ENCODE measurements around the gene NUDT3. TPM values are rescaled to one million over a fixed set of nuclear protein-coding genes. Genes with fewer than 3 reads are reported as not detected.

The NUDT3 gene
- total and polyA plus RNA-seq, 7 donors, result 10.6 to 70.5 (median 33.3) TPM

DNA sequence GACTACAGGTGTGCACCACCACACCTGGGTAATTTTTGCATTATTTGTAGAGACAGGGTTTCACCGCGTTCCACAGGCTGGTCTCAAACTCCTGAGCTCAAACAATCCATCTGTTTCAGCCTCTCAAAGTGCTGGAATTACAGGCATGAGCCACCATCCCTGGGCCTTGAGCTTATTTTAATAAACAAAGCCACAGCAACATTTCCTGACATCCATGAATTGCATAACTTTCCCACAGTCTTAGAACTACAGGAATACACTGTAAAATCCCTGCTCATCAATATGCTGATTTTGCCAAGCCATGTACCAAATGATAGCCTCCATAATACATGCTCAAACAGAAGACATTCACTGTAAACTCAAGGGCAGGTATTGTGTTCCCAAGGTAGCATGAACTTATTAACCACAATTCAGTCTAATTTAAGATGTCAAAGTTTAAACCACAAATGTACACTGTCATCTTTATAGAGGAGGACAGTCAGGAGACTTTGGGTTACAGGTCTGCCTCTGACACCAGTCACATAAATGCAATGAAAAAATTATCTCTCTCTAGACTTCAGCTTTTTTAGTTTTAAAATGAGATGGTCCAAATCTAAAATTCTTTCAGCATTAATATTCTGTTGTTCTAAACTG is 40.0 kb downstream of the NUDT3 start:
- ATAC-seq (no peak), DNase-seq (no peak)
- Histone ChIP-seq H3K4me3 (no peak overlapping the region), H3K4me1 (peaks cover 46% of the 10 kb centered on the region), H3K27me3 (ENCODE audit: insufficient read depth in 3 of 3, low read length in 2 of 3) (no peaks in the 10 kb centered on the region), H3K27ac (peak overlapping the region; percentile 46), H3K36me3 (ENCODE audit: insufficient read depth in 1 of 2, low read depth in 1 of 2) (no peaks in the 10 kb centered on the region), H3K9me3 (no peaks in the 10 kb centered on the region)
- 88 to 98% (median 93%) methylated on average over 2 of the region's 2 CpGs for WGBS, 3 donors
- intact Hi-C loops (cut with DNase I), result no loop called here
- TF ChIP-seq, protein P1, sequence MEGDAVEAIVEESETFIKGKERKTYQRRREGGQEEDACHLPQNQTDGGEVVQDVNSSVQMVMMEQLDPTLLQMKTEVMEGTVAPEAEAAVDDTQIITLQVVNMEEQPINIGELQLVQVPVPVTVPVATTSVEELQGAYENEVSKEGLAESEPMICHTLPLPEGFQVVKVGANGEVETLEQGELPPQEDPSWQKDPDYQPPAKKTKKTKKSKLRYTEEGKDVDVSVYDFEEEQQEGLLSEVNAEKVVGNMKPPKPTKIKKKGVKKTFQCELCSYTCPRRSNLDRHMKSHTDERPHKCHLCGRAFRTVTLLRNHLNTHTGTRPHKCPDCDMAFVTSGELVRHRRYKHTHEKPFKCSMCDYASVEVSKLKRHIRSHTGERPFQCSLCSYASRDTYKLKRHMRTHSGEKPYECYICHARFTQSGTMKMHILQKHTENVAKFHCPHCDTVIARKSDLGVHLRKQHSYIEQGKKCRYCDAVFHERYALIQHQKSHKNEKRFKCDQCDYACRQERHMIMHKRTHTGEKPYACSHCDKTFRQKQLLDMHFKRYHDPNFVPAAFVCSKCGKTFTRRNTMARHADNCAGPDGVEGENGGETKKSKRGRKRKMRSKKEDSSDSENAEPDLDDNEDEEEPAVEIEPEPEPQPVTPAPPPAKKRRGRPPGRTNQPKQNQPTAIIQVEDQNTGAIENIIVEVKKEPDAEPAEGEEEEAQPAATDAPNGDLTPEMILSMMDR (IDR thresholded peaks at IDR 0.05), result no peak

DNA sequence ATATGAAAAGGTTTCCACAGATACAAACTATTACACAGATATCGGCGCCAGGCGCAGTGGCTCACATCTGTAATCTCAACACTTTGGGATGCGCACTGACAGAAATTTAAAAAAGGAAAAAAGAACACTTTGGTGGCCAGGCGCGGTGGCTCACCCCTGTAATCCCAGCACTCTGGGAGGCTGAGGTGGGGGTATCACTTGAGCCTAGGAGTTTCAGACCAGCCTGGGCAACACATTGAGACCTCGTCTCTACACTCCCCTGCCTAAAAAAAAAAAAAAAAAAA is 41.6 kb downstream of the NUDT3 start:
- ATAC-seq, result no peak

DNA sequence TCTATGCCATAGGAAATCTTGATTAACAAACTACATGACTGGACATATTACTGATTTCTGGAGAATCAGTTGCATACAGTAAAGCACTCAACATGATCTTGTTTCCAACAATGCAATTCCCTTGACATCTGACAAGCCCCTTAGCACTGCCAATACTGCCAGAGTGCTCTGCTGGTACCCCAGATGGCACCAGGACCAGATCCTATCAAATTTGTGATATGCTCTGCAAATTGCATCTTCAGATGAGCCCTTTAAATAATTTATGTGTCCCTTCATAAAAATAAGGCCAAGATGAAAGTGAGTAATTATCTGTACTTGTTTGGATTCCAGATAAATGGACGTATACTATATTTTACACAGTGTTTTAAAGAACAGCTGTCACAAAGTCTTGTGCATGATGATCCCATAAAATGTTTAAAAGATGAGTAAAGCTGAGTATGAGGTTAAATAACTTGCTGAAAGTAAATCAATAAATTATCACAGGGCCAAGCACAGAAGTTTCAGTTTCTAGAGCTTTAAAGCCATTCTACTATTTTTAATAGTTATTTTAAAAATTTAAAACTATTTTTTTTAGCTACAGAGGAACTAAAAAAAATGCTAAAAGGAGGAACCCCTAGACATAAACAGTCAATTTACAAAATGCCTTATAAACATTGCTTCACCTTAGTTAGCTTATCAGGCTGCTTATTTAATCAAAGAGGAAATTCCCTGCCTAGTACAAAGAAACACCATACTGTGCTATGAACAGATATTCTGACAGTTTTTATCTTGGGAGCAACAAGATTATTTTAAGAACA is 42.1 kb downstream of the NUDT3 start:
- 20 to 65% (median 44%) methylated on average over 1 of the region's 1 CpG for WGBS, 3 donors
- no peaks in the 10 kb centered on the region for H3K9me3 ChIP-seq
- DNase-seq (no peak), ATAC-seq (no peak)
- no peaks in the 10 kb centered on the region for H3K36me3 ChIP-seq (ENCODE audit: insufficient read depth in 1 of 2, low read depth in 1 of 2)
- no peaks in the 10 kb centered on the region for H3K27me3 ChIP-seq (ENCODE audit: insufficient read depth in 3 of 3, low read length in 2 of 3)
- TF ChIP-seq, protein P1 (IDR thresholded peaks at IDR 0.05), result no peak
- H3K4me3 ChIP-seq, result no peak overlapping the region
- intact Hi-C loops (cut with DNase I), result no loop called here
- H3K4me1 ChIP-seq, result peaks cover 42% of the 10 kb centered on the region
- peak overlapping the region; percentile 38 for H3K27ac ChIP-seq

More for the DNA sequence above, 41.6 kb downstream of the NUDT3 start:
- no peaks in the 10 kb centered on the region for H3K27me3 ChIP-seq (ENCODE audit: insufficient read depth in 3 of 3, low read length in 2 of 3)
- H3K36me3 ChIP-seq (ENCODE audit: insufficient read depth in 1 of 2, low read depth in 1 of 2), result no peaks in the 10 kb centered on the region
- no peaks in the 10 kb centered on the region for H3K9me3 ChIP-seq
- WGBS, 3 donors, result 83 to 88% (median 83%) methylated on average over 6 to 7 of the region's 7 CpGs
- peak overlapping the region; percentile 38 for H3K27ac ChIP-seq
- H3K4me3 ChIP-seq, result no peak overlapping the region
- intact Hi-C loops (cut with DNase I), result no loop called here
- no peak for DNase-seq
- peaks cover 47% of the 10 kb centered on the region for H3K4me1 ChIP-seq
- TF ChIP-seq, protein P1 (IDR thresholded peaks at IDR 0.05), result no peak

DNA sequence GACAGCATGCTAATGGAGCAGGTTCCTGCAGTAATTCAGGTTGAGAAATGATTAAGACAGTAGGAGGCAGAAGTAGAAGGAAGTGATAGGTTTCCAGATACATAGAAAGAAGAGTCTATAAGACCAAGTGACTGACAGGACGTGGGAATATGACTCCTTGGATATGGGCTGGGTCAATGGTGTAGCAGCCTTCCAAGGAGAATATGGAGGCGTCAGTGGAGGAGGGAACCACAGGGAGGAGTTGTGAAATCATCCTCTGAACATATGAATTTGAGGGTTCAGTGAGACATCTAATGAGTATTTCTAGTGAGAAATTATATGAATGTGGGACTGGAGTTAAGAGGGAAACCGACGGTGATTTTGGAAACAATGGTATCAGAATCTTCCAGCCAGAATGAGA is 43.3 kb downstream of the NUDT3 start:
- WGBS, 3 donors, result 92 to 98% (median 95%) methylated on average over 4 of the region's 4 CpGs
- Histone ChIP-seq H3K4me3 (no peak overlapping the region), H3K9me3 (no peaks in the 10 kb centered on the region), H3K27me3 (ENCODE audit: insufficient read depth in 3 of 3, low read length in 2 of 3) (no peaks in the 10 kb centered on the region), H3K36me3 (ENCODE audit: insufficient read depth in 1 of 2, low read depth in 1 of 2) (no peaks in the 10 kb centered on the region), H3K4me1 (peaks cover 37% of the 10 kb centered on the region), H3K27ac (peak overlapping the region; percentile 30)
- intact Hi-C loops (cut with DNase I), result no loop called here
- DNase-seq, result no peak
- no peak for ATAC-seq
- TF ChIP-seq, protein P1 (IDR thresholded peaks at IDR 0.05), result no peak

Data from psoas muscle (tissue), 8 donors.